Mesendoderm (in vitro differentiated cells): ENCODE measurements around the gene RNF11.

Experiments
- DNase-seq: peaks from one replicate; pipeline ENCODE4 v3.0.0; 2013
- H2AK5ac ChIP-seq: 2 replicates; pipeline ENCODE4 v1.6.1; 2013; ENCODE audit warnings: low read length, inconsistent platforms
- H2BK120ac ChIP-seq: 2 replicates; pipeline ENCODE4 v1.6.1; 2013; ENCODE audit warnings: low read depth, mild to moderate bottlenecking, low read length, moderate library complexity, mixed read lengths
- H2BK15ac ChIP-seq: replicated peaks from 2 replicates; pipeline ENCODE4 v1.6.1; 2013; ENCODE audit warnings: low read depth, mild to moderate bottlenecking, moderate library complexity
- H2BK5ac ChIP-seq: 2 replicates; pipeline ENCODE4 v1.6.1; 2013; ENCODE audit warnings: low read length, inconsistent platforms
- H3K18ac ChIP-seq: 2 replicates; pipeline ENCODE4 v1.6.1; 2013; ENCODE audit warnings: mild to moderate bottlenecking, low read length, mixed read lengths
- H3K23ac ChIP-seq: one replicate; pipeline ENCODE4 v1.6.1; 2013; ENCODE audit warnings: low read length
- H3K27ac ChIP-seq: 2 replicates; pipeline ENCODE4 v1.5.1; 2013; ENCODE audit warnings: low read depth, mild to moderate bottlenecking, inconsistent platforms, low read length, moderate library complexity
- H3K27me3 ChIP-seq: 2 replicates; pipeline ENCODE4 v1.6.1; 2013; ENCODE audit warnings: low read length, control low read depth, mild to moderate bottlenecking, inconsistent platforms; ENCODE audit not compliant: insufficient read depth, poor library complexity
- H3K36me3 ChIP-seq: 2 replicates; pipeline ENCODE4 v1.6.1; 2013; ENCODE audit warnings: low read length, inconsistent platforms; ENCODE audit not compliant: control insufficient read depth, insufficient read depth
- H3K4ac ChIP-seq: one replicate; pipeline ENCODE4 v1.6.1; 2013; ENCODE audit warnings: low read depth, mild to moderate bottlenecking, low read length, moderate library complexity
- H3K4me1 ChIP-seq: 2 replicates; pipeline ENCODE4 v1.6.1; 2013; ENCODE audit warnings: low read depth, low read length, inconsistent platforms; ENCODE audit not compliant: control insufficient read depth
- H3K4me2 ChIP-seq: 2 replicates; pipeline ENCODE4 v1.6.1; 2013; ENCODE audit warnings: low read length
- H3K4me3 ChIP-seq: 2 replicates; pipeline ENCODE4 v1.5.1; 2013; ENCODE audit warnings: mild to moderate bottlenecking, low read length
- H3K56ac ChIP-seq: one replicate; pipeline ENCODE4 v1.6.1; 2013; ENCODE audit warnings: low read length
- H3K79me1 ChIP-seq: 2 replicates; pipeline ENCODE4 v1.6.1; 2013; ENCODE audit warnings: low read length, inconsistent platforms
- H3K79me2 ChIP-seq: 2 replicates; pipeline ENCODE4 v1.6.1; 2013; ENCODE audit warnings: mild to moderate bottlenecking, low read length; ENCODE audit not compliant: control insufficient read depth, insufficient read depth
- H3K9ac ChIP-seq: 2 replicates; pipeline ENCODE4 v1.6.1; 2013; ENCODE audit warnings: low read length, inconsistent platforms
- H4K5ac ChIP-seq: one replicate; pipeline ENCODE4 v1.6.1; 2013; ENCODE audit warnings: low read length
- H4K8ac ChIP-seq: one replicate; pipeline ENCODE4 v1.6.1; 2013; ENCODE audit warnings: low read depth, mild to moderate bottlenecking, control low read depth, low read length, moderate library complexity
- WGBS: extraction: QIAGEN DNeasy Blood & Tissue Kit; methylation state at CpG from one replicate; pipeline ENCODE4 v1.1.7; 2013; ENCODE audit warnings: low lambda C conversion rate, missing lambda C conversion rate; ENCODE audit not compliant: insufficient coverage; ENCODE audit errors: extremely low coverage; 5-methylcytosine and 5-hydroxymethylcytosine counted together

RNF11 gene

DNA sequence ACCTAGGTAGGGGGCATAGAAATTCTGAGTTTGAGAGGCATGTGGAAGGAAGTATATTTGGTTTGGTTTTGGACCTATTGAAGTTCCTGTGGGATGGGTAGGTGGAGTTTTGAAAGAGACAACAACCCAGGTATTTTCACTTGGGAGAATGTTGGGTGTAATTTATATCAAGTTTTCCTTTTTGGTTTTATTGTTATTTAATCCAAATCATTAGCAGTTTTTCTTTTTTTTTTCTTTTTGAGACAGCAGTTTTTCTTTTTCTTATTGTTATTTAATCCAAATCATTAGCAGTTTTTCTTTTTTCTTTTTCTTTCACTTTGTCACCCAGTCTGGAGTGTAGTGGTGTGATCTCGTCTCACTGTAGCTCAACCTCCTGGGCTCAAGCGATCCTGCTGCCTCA is 30.1 kb downstream of the RNF11 start:
- Histone ChIP-seq H3K23ac (no peak overlapping the region), H3K79me2 (peaks cover 11% of the 10 kb centered on the region), H3K27ac (no peak overlapping the region), H4K5ac (no peak overlapping the region), H3K4me2 (no peak overlapping the region), H3K36me3 (peaks cover 2% of the 10 kb centered on the region), H3K4ac (no peak overlapping the region), H2BK5ac (no peak overlapping the region), H4K8ac (no peak overlapping the region), H2BK120ac (no peak overlapping the region), H3K4me1 (no peaks in the 10 kb centered on the region), H3K79me1 (peaks cover 11% of the 10 kb centered on the region), H3K56ac (no peak overlapping the region), H2BK15ac (no peak overlapping the region), H3K4me3 (no peak overlapping the region), H3K9ac (no peak overlapping the region), H3K27me3 (no peaks in the 10 kb centered on the region), H3K18ac (no peak overlapping the region), H2AK5ac (no peak overlapping the region)
- WGBS = no CpG with 5 or more reads among the region's 2 CpGs
- DNase-seq = no peak

- H3K27me3 ChIP-seq = no peaks in the 10 kb centered on the region
Observed at GRCh38 chr1:51266791-51267190, 30.7 kb downstream of the RNF11 start.

DNA sequence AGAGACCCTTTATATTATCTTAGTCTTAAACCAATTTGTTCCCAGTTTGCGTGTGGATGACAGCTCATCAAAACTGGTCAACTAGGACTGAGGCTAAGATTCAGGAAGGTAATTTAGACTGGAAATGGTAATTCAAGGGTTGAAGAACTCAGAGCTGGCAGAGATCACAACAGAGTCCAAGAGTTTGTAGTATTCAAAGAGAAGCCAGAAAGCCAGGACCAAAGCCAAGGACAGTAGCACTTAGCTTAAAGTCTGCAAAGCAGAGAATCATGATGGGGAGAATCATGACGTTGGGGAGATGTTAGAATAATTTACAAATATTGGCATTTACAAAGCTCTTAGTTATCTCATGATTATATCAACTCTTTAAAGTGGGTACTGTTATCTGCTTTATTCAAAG is 32.6 kb downstream of the RNF11 start:
- no peak overlapping the region for H3K18ac ChIP-seq
- DNase-seq = no peak

More at GRCh38 chr1:51266791-51267190, 30.7 kb downstream of the RNF11 start:
- H3K18ac ChIP-seq = no peak overlapping the region
- peaks cover 10% of the 10 kb centered on the region for H3K79me2 ChIP-seq
- no peak overlapping the region for H4K5ac ChIP-seq
- H3K4me3 ChIP-seq = no peak overlapping the region
- H2BK120ac ChIP-seq = no peak overlapping the region
- no peak for DNase-seq
- peaks cover 2% of the 10 kb centered on the region for H3K36me3 ChIP-seq
- no peak overlapping the region for H2AK5ac ChIP-seq
- H3K56ac ChIP-seq = no peak overlapping the region
- H3K23ac ChIP-seq = no peak overlapping the region
- H4K8ac ChIP-seq = no peak overlapping the region
- no peak overlapping the region for H3K27ac ChIP-seq
- no peak overlapping the region for H2BK5ac ChIP-seq
- no CpG with 5 or more reads among the region's 4 CpGs for WGBS
- no peak overlapping the region for H3K4me2 ChIP-seq
- H3K79me1 ChIP-seq = peaks cover 11% of the 10 kb centered on the region
- H3K9ac ChIP-seq = no peak overlapping the region
- no peak overlapping the region for H3K4ac ChIP-seq
- no peaks in the 10 kb centered on the region for H3K4me1 ChIP-seq
- no peak overlapping the region for H2BK15ac ChIP-seq

GRCh38 chr1:51270751-51271150 is 34.7 kb downstream of the RNF11 start:
- Histone ChIP-seq H4K5ac (no peak overlapping the region), H3K27ac (no peak overlapping the region), H2AK5ac (no peak overlapping the region), H2BK5ac (no peak overlapping the region), H2BK120ac (no peak overlapping the region), H3K4me1 (no peaks in the 10 kb centered on the region), H3K9ac (no peak overlapping the region), H4K8ac (no peak overlapping the region), H3K18ac (no peak overlapping the region), H3K36me3 (peaks cover 2% of the 10 kb centered on the region), H3K23ac (no peak overlapping the region), H3K4ac (no peak overlapping the region), H3K4me2 (no peak overlapping the region), H3K79me1 (peaks cover 8% of the 10 kb centered on the region), H3K4me3 (no peak overlapping the region), H2BK15ac (no peak overlapping the region), H3K27me3 (no peaks in the 10 kb centered on the region), H3K79me2 (peaks cover 7% of the 10 kb centered on the region), H3K56ac (no peak overlapping the region)
- DNase-seq = no peak

More for the DNA sequence above, 32.6 kb downstream of the RNF11 start:
- H3K9ac ChIP-seq = no peak overlapping the region
- H3K4ac ChIP-seq = no peak overlapping the region
- H3K27ac ChIP-seq = no peak overlapping the region
- no peak overlapping the region for H4K5ac ChIP-seq
- H3K79me2 ChIP-seq = peaks cover 8% of the 10 kb centered on the region
- H3K36me3 ChIP-seq = peaks cover 2% of the 10 kb centered on the region
- no peak overlapping the region for H2BK5ac ChIP-seq
- no peak overlapping the region for H2AK5ac ChIP-seq
- H2BK120ac ChIP-seq = no peak overlapping the region
- no peak overlapping the region for H3K4me2 ChIP-seq
- H3K79me1 ChIP-seq = peaks cover 11% of the 10 kb centered on the region
- no peaks in the 10 kb centered on the region for H3K27me3 ChIP-seq
- H3K4me1 ChIP-seq = no peaks in the 10 kb centered on the region
- H3K56ac ChIP-seq = no peak overlapping the region
- no peak overlapping the region for H3K4me3 ChIP-seq
- H2BK15ac ChIP-seq = no peak overlapping the region
- no peak overlapping the region for H4K8ac ChIP-seq
- no CpG with 5 or more reads among the region's 2 CpGs for WGBS
- no peak overlapping the region for H3K23ac ChIP-seq

GRCh38 chr1:51272916-51273315 is 36.8 kb downstream of the RNF11 start:
- H3K36me3 ChIP-seq = peaks cover 2% of the 10 kb centered on the region
- H4K8ac ChIP-seq = no peak overlapping the region
- H3K9ac ChIP-seq = no peak overlapping the region

DNA sequence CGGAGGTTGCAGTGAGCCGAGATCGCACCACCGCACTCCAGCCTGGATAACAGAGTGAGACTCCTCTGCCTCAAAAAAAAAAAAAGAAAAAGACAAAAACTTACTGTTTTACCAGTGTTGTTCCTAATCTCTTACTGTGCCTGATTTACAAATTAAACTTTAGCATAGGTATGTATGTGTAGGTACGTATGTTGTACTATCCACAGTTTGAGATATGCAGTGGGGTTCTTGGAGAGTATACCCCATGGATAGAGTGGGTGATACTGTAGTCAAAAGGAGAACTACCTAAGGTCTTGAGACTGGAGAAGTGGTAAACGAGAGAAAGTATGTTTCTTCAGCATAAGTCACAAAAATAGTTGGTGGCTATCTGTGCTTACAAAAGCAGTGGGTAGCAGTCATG is 38.6 kb downstream of the RNF11 start:
- no peak overlapping the region for H3K9ac ChIP-seq
- H3K27ac ChIP-seq = no peak overlapping the region
- no peak overlapping the region for H3K4me3 ChIP-seq
- no peak overlapping the region for H4K8ac ChIP-seq
- WGBS = no CpG with 5 or more reads among the region's 6 CpGs
- no peak overlapping the region for H3K23ac ChIP-seq
- H3K36me3 ChIP-seq = peaks cover 2% of the 10 kb centered on the region
- H3K79me2 ChIP-seq = no peaks in the 10 kb centered on the region
- no peak overlapping the region for H3K56ac ChIP-seq
- H2BK120ac ChIP-seq = no peak overlapping the region
- no peak overlapping the region for H4K5ac ChIP-seq
- H3K79me1 ChIP-seq = no peaks in the 10 kb centered on the region
- H3K4ac ChIP-seq = no peak overlapping the region
- H2BK15ac ChIP-seq = no peak overlapping the region
- H2AK5ac ChIP-seq = no peak overlapping the region
- H3K4me2 ChIP-seq = no peak overlapping the region
- no peak overlapping the region for H2BK5ac ChIP-seq
- H3K18ac ChIP-seq = no peak overlapping the region
- DNase-seq = no peak
- no peaks in the 10 kb centered on the region for H3K27me3 ChIP-seq
- no peaks in the 10 kb centered on the region for H3K4me1 ChIP-seq

More at GRCh38 chr1:51272916-51273315, 36.8 kb downstream of the RNF11 start:
- Histone ChIP-seq H3K27me3 (no peaks in the 10 kb centered on the region), H3K23ac (no peak overlapping the region), H3K4me1 (no peaks in the 10 kb centered on the region), H3K27ac (no peak overlapping the region), H3K56ac (no peak overlapping the region), H3K79me1 (peaks cover 3% of the 10 kb centered on the region), H3K79me2 (no peaks in the 10 kb centered on the region), H2BK15ac (no peak overlapping the region), H3K4ac (no peak overlapping the region), H3K18ac (no peak overlapping the region), H2BK5ac (no peak overlapping the region), H4K5ac (no peak overlapping the region), H2BK120ac (no peak overlapping the region), H2AK5ac (no peak overlapping the region), H3K4me3 (no peak overlapping the region), H3K4me2 (no peak overlapping the region)
- DNase-seq = no peak
